Right atrium auricular region (tissue), 2 donors: Measurements from ENCODE around the gene BRD3OS. TPM values are rescaled to one million over a fixed set of nuclear protein-coding genes. Genes with fewer than 3 reads are reported as not detected.

Source experiments
- DNase-seq: peaks from one replicate; pipeline ENCODE4 v3.0.0-alpha.2; 2019; ENCODE audit warnings: low spot score
- H3K27ac ChIP-seq, 2 donors: fragments of 200-600 bp; sonication (generic); 1 replicate in 1 of 2; 2 replicates in 1 of 2; pipeline ENCODE4 v1.5.1; 2016 to 2019
- H3K27me3 ChIP-seq, 2 donors: fragments of 200-600 bp; sonication (generic); one replicate each; pipeline versions ENCODE4 v1.5.1 to v1.6.0; 2017 to 2019
- H3K36me3 ChIP-seq: fragments of 200-600 bp; sonication (generic); one replicate; pipeline ENCODE4 v1.5.1; 2016
- H3K4me1 ChIP-seq, 2 donors: fragments of 200-600 bp; sonication (generic); one replicate each; pipeline versions ENCODE4 v1.5.1 to v1.6.0; 2017 to 2019
- H3K4me3 ChIP-seq, 2 donors: fragments of 200-600 bp; sonication (generic); 1 replicate in 1 of 2; 2 replicates in 1 of 2; pipeline ENCODE4 v1.5.1; 2017 to 2019; ENCODE audit warnings: mild to moderate bottlenecking in 1 of 2, moderate library complexity in 1 of 2
- H3K9me3 ChIP-seq, 2 donors: fragments of 200-600 bp; sonication (generic); one replicate each; pipeline ENCODE4 v1.5.1; 2019
- CTCF ChIP-seq, 2 donors: fragments of 200-600 bp; sonication (generic); IDR thresholded peaks; one replicate each; pipeline ENCODE4 v1.5.1; 2019; ENCODE audit warnings: antibody characterized with exemption in 2 of 2
- total RNA-seq, 2 donors: library from RNA; depleted of rRNA; stranded (reverse); fragments of >200 nt; gene quantifications; one replicate each; pipeline ENCODE4 v1.1.0, GENCODE V29; 2016

Gene BRD3OS
- total RNA-seq, 2 donors from 2014 or later: 7.8 to 11.2 TPM

GRCh38 chr9:133994353-133995011 is 30.8 kb upstream of the BRD3OS start:
- Histone ChIP-seq H3K9me3 (no peaks in the 10 kb centered on the region), H3K4me3 (no peak overlapping the region), H3K27me3 (no peaks in the 10 kb centered on the region), H3K27ac (no peak overlapping the region), H3K4me1 (peaks cover 0 to 38% of the 10 kb centered on the region in 2 donors), H3K36me3 (no peaks in the 10 kb centered on the region)
- TF ChIP-seq CTCF (IDR thresholded peaks at IDR 0.05): peak; percentile 94 to 99
- peak; percentile 81 for DNase-seq

- H3K4me3 ChIP-seq: no peak overlapping the region
- no peaks in the 10 kb centered on the region for H3K36me3 ChIP-seq
- no peak overlapping the region for H3K27ac ChIP-seq
- DNase-seq: no peak
- H3K27me3 ChIP-seq: no peaks in the 10 kb centered on the region
- peaks cover 0 to 35% of the 10 kb centered on the region in 2 donors for H3K4me1 ChIP-seq
- no peak for TF ChIP-seq CTCF (IDR thresholded peaks at IDR 0.05)
- no peaks in the 10 kb centered on the region for H3K9me3 ChIP-seq
Observed at GRCh38 chr9:133995012-133995896, 30.0 kb upstream of the BRD3OS start.

- Histone ChIP-seq H3K9me3 (no peaks in the 10 kb centered on the region), H3K4me3 (no peak overlapping the region), H3K27ac (no peak overlapping the region), H3K36me3 (no peaks in the 10 kb centered on the region), H3K4me1 (peaks cover 0 to 20% of the 10 kb centered on the region in 2 donors), H3K27me3 (no peaks in the 10 kb centered on the region)
- DNase-seq: no peak
- no peak for TF ChIP-seq CTCF (IDR thresholded peaks at IDR 0.05)
Observed at GRCh38 chr9:133996531-133997520, 28.5 kb upstream of the BRD3OS start.

- Histone ChIP-seq H3K9me3 (no peaks in the 10 kb centered on the region), H3K27me3 (no peaks in the 10 kb centered on the region), H3K4me1 (peaks cover 0 to 20% of the 10 kb centered on the region in 2 donors), H3K4me3 (no peak overlapping the region), H3K27ac (no peak overlapping the region), H3K36me3 (no peaks in the 10 kb centered on the region)
- no peak for DNase-seq
- no peak for TF ChIP-seq CTCF (IDR thresholded peaks at IDR 0.05)
Observed at GRCh38 chr9:133997584-133997983, 27.7 kb upstream of the BRD3OS start.

- DNase-seq: no peak
- no peak overlapping the region for H3K4me3 ChIP-seq
- H3K4me1 ChIP-seq: peaks cover 0 to 10% of the 10 kb centered on the region in 2 donors
- no peak overlapping the region for H3K27ac ChIP-seq
- H3K27me3 ChIP-seq: no peaks in the 10 kb centered on the region
- no peaks in the 10 kb centered on the region for H3K36me3 ChIP-seq
- no peaks in the 10 kb centered on the region for H3K9me3 ChIP-seq
- no peak for TF ChIP-seq CTCF (IDR thresholded peaks at IDR 0.05)
Observed at GRCh38 chr9:133998915-133999595, 26.2 kb upstream of the BRD3OS start.
